Stromal cell of bone marrow (primary cell): ENCODE measurements around the gene EPS8.
"Not testable (repeated sequence)": the region's sequence is repeated elsewhere in the genome, so short reads cannot be mapped to it uniquely, and the experiment has no call there.

Experiments
- DNase-seq: peaks from one replicate; pipeline ENCODE4 v3.0.0-alpha.2; 2012; ENCODE audit warnings: low read depth

Gene EPS8

GRCh38 chr12:15644700-15645099 lies 144.5 kb downstream of the EPS8 start:
- no peak for DNase-seq

- no peak for DNase-seq
Observed at GRCh38 chr12:15638231-15638630, 151.0 kb downstream of the EPS8 start.

GRCh38 chr12:15636060-15636890 lies 152.9 kb downstream of the EPS8 start:
- DNase-seq: no peak

GRCh38 chr12:15634010-15634683 lies 155.0 kb downstream of the EPS8 start:
- DNase-seq: no peak

GRCh38 chr12:15633201-15633600 lies 156.0 kb downstream of the EPS8 start:
- DNase-seq: no peak

GRCh38 chr12:15632708-15633107 lies 156.5 kb downstream of the EPS8 start:
- no peak for DNase-seq

- no peak for DNase-seq
Observed at GRCh38 chr12:15631007-15631715, 158.0 kb downstream of the EPS8 start.

- DNase-seq: no peak
Observed at GRCh38 chr12:15629761-15630160, 159.4 kb downstream of the EPS8 start.

GRCh38 chr12:15629108-15629507 lies 160.1 kb downstream of the EPS8 start:
- peak; percentile 94 for DNase-seq

- peak; percentile 41 for DNase-seq
Observed at GRCh38 chr12:15627995-15628945, 160.9 kb downstream of the EPS8 start.

- DNase-seq: no peak
Observed at GRCh38 chr12:15625075-15625474, 164.1 kb downstream of the EPS8 start.

GRCh38 chr12:15620741-15621539 lies 168.2 kb downstream of the EPS8 start:
- DNase-seq: no peak

GRCh38 chr12:15616495-15616894 lies 172.7 kb downstream of the EPS8 start:
- DNase-seq: not testable (repeated sequence)

GRCh38 chr12:15613981-15614380 lies 175.2 kb downstream of the EPS8 start:
- peak; percentile 73 for DNase-seq

- DNase-seq: no peak
Observed at GRCh38 chr12:15608941-15609340, 180.2 kb downstream of the EPS8 start.

GRCh38 chr12:15608406-15608805 lies 180.8 kb downstream of the EPS8 start:
- DNase-seq: no peak

- DNase-seq: no peak
Observed at GRCh38 chr12:15605881-15606590, 183.2 kb downstream of the EPS8 start.

- DNase-seq: no peak
Observed at GRCh38 chr12:15603474-15604085, 185.6 kb downstream of the EPS8 start.

- DNase-seq: no peak
Observed at GRCh38 chr12:15602051-15602672, 187.0 kb downstream of the EPS8 start.
